Activated T-helper 1 cell treated with Interleukin-2 at 50 U/mL for 16 hours (primary cell): ENCODE data around the gene PDAP1.
"Not testable (repeated sequence)": the region's sequence is repeated elsewhere in the genome, so short reads cannot be mapped to it uniquely, and the experiment has no call there.

Experiments
- DNase-seq: peaks from one replicate; pipeline ENCODE4 v3.0.0-alpha.2; 2020; ENCODE audit warnings: low read depth

Gene PDAP1

DNA sequence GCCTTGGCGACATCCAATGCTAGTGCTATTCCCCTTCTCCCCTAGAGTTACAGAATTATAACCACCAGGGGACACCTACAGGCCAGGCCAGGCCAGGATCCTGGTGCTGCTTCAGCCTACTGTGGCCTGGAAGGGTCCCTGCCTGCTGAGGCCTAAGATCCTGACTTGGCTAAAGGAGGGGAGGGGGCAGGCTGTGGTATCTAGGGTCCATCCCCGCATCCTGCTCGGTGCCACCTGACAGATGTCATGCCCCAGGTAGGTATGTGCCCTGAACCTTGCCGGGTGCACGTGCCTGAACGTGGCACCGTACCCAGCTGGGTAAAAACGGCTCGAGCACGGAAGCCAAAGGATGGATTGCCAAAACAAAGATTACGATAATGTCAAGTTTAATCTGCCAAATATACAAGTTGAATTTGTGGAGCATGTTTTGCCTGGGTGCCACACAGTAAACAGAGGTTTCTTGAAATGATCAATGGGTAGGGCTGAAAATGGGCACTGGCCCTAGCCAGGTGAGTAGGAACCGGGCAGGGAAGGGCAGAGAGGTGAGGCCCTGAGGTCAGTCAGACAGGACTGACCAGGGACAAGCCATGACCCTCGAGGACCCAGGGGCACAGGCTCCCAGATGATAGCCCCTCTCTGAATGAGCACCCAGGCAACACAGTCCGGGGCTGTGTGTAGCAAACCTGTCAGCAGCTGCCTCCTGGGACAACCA is 12.6 kb downstream of the PDAP1 start:
- DNase-seq, result no peak

DNA sequence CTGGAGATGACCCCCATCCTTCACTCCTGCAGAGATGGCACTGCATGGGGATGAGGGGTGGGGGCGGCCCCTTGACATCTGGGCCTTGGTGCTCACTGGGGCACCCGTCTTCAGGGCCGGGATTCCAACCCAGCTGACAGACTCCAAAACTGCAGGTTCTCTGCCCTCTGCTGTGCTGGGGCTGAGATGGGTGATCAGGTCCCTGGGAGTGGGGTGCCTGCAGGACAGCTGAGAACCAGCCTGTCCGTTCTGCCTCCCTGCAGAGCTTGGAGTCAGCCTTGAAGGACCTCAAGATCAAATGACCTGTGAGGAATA is 14.3 kb downstream of the PDAP1 start:
- no peak for DNase-seq

DNA sequence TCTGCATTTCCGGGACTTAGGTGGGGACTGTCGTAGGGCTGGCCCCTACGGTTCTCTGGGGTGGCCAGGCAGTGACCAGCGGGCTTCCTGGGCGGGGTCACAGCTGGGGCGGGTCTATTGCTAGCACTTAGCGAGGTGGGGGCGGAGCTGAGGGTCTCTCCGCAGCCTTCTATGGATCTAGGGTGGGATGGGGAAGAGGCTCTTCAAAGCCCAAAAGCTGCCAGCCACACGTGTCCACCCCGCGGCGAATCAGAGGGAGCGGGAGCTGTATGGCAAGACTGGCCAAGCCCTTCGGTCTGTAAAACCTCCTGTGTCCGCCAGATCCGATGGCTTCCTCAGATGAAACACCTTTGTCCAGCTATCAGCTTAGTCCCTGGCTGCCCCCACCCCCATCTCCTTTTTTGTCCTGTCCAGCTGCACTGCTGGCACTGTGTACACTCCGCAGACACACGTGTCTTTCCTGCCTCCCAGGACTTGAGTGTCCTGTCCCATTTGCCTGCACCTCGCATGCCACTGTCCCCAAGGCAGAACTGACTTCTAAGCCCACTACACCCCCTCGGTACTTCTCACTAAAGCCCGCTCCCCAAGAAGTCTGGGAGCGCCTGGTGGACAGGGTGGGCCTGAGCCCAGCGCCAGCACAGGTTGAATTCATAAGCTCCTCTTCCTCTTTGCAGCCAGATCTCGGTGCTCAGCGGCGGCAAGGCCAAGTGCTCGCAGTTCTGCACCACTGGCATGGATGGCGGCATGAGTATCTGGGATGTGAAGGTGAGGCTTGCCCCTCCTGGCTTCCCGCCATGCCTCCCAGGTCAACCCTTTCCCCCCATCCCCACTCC is 14.8 kb downstream of the PDAP1 start:
- DNase-seq, result no peak

DNA sequence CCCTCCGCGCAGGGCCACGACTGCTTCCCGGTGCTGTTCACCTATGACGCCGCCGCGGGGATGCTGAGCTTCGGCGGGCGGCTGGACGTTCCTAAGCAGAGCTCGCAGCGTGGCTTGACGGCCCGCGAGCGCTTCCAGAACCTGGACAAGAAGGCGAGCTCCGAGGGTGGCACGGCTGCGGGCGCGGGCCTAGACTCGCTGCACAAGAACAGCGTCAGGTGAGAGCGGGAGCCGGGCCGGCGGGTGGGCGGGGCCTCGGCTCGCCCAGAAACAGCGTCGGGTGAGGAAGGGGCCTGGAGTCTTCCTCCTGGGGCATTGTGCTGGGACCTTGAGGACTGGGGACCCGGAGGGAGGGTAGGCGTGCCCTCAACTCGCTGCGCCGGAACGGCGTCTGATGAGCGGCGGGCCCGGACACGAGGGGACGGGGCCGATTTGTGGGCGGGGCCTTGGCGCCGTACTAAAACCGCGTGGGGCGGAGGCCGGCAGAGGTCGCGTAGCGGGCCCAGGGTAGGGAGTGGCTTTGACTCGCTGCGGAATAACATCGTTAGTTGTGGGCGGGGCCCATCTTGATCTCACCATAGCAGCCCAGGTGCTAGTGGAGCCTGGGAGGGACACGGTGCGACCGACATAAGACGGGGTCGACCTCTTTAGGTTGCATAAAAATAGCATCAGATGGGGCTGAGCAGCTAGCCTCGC is 15.6 kb downstream of the PDAP1 start:
- DNase-seq, result peak; percentile 73

DNA sequence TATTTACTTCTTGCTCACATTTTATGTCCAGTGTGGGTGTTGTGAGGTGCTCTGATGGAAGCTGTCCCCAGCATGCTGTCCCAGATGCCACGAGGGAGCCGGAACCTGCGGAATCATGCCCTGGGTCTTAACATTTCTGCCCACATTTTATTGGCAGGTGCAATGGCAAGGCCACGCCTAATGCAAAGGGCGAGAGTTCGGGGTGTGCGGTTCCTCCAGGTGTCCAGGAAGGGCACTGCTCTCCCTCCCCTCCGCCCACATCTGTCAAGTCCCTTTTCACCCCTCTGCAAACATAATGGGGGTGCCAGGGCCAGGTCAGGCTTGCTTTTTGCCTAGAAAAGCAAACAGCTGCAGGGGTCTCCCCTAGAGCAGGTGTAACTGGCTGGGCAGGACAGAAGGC is 16.4 kb downstream of the PDAP1 start:
- no peak for DNase-seq

DNA sequence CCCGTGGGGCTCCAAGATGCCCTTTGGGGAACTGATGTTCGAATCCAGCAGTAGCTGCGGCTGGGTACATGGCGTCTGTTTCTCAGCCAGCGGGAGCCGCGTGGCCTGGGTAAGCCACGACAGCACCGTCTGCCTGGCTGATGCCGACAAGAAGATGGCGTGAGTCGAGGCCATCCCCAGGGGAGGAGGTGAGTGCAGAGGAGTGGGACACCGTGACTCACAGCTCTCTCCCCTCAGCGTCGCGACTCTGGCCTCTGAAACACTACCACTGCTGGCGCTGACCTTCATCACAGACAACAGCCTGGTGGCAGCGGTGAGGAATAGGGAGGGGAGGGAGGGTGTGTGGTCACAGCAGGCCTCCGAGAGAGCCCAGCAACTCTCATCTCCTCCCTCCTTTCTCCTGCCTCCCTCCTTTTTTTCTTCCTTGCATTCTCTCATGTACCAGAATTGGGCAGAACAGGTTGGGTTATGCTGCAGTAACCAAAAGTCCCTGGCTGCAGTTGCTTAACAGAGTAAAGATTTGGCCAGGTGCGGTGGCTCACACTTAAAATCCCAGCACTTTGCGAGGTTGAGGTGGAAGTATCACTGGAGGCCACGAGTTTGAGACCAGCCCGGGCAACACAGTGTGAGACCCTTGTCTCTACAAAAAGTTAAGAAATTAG is 17.3 kb downstream of the PDAP1 start:
- no peak for DNase-seq

DNA sequence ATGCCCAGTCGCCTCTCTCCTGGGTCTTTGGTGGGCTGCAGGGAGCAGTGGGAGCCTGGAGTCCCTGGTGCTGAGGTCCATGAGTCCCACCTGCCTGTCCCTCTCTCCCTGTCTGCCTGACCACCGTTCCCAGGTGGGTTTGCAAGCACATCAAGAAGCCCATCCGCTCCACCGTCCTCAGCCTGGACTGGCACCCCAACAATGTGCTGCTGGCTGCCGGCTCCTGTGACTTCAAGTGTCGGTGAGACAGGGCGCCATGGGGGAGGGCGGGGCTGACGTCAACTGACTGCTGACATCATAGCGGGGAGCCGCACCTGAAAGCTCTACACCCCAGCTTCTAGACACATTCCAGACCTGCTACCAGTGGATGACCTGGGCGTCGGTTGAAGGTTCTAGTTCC is 18.6 kb downstream of the PDAP1 start:
- DNase-seq, result no peak

DNA sequence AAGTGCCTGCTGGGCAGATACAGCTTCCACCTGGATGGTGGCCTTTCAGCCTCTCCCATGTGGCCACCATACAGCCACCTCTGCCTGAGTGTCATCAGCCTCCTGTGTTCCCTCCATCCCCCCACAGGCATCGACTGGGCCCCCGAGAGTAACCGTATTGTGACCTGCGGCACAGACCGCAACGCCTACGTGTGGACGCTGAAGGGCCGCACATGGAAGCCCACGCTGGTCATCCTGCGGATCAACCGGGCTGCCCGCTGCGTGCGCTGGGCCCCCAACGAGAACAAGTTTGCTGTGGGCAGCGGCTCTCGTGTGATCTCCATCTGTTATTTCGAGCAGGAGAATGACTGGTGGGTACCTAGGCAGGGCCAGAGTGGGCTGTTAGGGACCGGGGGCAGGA is 20.5 kb downstream of the PDAP1 start:
- no peak for DNase-seq

DNA sequence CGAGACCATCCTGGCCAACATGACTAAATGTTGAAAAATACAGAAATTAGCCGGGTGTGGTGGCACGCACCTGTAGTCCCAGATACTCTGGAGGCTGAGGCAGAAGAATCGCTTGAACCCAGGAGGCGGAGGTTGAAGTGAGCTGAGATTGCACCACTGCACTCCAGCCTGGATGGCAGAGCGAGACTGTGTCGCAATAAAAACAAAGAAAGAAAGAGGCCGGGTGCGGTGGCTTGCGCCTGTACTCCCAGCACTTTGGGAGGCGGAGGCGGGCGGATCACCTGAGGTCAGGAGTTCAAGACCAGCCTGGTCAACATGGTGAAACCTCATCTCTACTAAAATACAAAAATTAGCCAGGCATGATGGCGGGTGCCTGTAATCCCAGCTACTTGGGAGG is 21.2 kb downstream of the PDAP1 start:
- not testable (repeated sequence) for DNase-seq

- no peak for DNase-seq
These were observed 21.7 kb downstream of the PDAP1 start for GRCh38 chr7:99386584-99387238.

DNA sequence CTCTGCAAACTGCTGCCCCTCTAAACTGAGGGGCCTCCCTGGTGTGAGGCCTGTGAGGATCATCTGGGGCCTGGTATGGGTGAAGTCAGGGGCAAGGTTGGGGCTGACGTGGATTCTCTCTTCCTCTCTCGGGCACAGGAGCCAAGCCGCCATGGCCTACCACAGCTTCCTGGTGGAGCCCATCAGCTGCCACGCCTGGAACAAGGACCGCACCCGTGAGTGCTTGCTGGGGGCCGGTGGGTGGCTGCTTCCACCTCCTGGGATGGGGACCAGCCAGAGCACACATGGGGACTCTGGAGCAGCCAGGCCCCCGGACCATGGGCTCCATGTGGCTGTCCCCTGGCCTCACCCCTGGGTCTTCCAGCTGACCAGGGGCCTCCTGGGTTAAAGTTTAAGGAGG is 22.8 kb downstream of the PDAP1 start:
- no peak for DNase-seq

- DNase-seq, result no peak
These were observed 23.9 kb downstream of the PDAP1 start for GRCh38 chr7:99384523-99384922.

DNA sequence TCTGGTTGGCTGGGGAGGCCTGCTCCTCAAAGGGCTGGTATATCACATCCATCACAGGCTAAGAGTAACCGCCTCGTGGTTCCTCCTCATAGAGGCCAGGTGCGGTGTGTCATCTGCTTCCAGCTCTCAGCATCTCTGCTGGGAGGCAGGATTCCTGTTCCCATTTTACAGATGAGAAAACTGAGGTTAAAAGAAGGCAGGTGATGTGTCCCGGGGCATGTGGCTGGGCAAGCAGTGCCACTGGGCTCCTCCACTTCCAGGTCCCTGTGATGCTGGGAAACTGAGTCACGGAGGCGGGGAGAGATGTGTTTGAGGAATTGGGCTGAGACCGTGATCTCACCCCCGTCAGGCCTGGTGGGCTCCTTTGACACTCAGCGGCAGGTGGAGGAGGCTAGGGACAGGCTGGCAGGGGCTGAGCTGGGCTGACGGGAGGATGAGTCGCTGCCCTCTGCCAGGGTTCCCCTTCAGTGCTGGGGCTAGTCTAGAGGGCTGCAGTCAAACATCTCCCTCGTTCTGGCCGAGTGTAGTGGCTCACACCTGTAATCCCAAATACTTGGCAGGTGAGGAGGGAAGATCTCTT is 24.5 kb downstream of the PDAP1 start:
- DNase-seq, result no peak

- no peak for DNase-seq
These were observed 25.2 kb downstream of the PDAP1 start for GRCh38 chr7:99383203-99383602.

DNA sequence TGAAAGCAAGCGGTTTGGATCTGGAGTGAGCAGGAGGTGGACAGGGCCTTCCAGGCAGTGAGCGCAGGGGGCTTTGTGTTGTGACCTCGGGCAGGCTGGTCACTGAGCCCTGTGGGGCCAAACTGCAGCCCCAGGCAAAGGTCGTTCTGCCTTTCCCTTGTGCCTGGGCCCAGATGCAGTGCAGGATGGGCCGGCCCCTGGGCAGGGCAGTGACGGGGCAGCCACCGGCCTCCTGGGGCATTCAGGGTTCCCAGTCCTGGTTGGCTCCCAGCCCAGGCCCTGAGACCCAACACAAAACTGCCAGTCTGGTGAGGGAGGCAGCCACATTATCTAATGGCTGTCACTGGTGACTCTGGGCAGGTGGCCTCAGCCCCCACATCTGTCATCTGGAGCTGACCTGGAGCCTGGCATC is 26.7 kb downstream of the PDAP1 start:
- no peak for DNase-seq

GRCh38 chr7:99380823-99381663 is 27.4 kb downstream of the PDAP1 start:
- peak; percentile 82 for DNase-seq

DNA sequence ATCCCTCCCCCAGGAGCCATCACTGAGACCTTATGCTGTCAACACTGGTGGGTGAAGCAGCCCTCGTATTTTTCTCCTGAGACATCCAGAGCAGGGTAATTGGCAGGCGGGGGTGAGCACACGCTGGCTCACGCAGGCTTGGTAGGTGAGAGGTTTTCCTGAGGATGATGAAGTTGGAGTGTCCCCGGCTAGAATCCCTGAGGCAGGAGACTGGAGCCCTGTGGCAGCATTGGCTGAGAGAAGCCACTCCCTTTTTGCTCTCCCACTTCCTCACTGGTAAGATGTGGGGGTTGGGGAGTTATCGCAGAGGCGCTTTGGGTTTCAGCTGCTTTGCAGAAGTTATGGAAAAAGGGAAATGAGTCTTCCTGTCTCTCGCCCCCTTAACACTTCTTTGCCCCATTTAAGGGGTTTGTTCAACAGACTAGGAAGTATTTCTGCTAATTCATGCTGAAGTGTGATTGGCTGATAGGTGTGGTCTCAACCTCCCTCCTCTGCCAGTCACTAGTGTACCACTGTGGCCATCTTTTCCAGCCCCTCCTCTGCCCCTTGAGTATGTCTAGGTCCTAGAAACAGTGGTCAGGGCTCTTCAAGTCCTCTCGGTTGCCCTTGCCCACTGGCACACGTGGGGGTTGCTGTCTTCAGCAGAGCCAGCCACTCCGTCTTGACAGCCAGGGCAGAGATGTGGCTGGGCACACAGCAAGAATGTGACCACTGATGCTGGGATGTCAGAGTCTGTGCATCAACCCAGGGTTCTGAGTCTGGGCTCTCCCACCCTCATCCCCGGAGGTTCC is 28.2 kb downstream of the PDAP1 start:
- no peak for DNase-seq

DNA sequence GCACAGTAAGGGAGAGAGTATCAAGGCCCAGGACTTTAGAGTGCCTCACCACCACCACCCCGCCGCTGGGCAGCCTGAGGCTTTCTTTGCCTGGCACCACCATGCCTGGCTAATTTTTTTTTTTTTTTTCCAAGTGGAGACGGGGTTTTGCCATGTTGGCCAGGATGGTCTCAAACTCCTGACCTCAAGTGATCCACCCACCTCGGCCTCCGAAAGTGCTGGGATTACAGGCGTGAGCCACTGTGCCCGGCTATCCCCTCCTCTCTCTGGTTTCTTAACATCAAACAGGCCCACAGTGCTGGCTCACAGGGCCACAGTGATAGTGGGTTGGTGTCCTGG is 28.7 kb downstream of the PDAP1 start:
- DNase-seq, result not testable (repeated sequence)

DNA sequence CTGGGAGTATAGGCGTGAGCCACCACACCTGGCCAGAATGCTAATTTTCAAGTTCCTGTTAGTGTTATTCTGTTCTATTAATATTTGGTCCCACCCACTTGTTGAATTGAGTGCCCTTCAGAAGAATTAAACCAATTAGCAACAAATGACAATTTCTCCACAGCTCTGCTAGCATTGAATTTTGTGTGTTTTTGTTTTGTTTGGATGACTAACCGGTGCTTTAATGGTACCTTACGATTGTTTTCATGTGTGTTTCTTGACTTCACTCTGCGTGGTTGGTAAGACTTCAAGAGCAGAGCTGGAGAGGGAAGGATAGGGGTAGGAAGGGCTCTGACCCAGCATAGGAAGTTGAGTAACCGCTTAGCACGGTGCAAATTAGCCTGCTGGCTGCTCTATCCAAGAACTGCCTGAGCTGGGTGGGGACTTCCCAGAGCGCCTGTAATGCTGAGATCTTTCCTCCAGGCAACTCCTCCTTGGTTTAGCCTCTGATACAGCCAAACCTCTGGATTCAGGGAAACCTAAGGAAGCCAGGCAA is 29.3 kb downstream of the PDAP1 start:
- peak; percentile 35 for DNase-seq
